Activated CD8-positive, alpha-beta memory T cell treated with anti-CD3 and anti-CD28 coated beads, Interleukin-2, amount 50 U/mL, for 24 hours (primary cell): ENCODE data around the gene INPP5A.

Experiments
- DNase-seq: peaks from one replicate; pipeline ENCODE4 v3.0.0-alpha.2; 2020; ENCODE audit errors: extremely low read depth

INPP5A gene

DNA sequence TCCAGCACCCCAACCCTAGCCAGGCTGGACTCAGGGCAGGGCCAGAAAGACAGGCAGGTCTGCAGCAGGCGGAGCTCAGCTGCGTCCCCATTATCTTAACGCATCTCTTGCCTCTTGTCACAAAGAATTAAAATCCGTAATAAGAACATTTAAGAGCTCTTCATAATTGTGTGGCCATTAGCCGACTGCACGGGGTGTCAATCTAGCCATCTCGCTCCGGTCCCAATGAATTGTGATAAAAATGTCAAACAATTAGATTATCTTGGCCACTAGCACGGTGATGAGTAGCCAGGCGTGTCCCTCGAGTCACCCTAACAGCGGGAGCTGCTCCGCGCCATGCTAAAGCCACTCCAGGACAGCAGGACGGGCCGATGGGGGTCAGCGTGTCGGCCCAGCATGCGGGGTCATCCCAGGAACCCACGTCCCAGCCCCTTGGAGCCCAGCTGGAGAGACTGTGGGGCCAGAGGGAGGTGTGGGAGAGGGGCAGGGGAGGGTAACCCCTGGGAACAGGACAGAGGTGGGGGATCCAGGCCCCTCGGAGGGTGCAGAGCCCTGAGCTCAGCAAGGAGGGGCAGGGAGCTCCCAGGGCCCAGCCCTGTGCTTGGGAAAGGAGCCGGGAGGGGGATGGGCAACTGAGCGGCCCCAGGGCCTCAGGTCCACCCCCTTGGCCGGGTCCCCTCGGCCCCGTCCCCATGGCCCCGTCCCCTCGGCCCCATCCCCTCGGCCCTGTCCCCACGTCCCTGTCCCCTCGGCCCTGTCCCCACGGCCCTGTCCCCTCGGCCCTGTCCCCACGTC lies 266.0 kb downstream of the INPP5A start:
- no peak for DNase-seq

DNA sequence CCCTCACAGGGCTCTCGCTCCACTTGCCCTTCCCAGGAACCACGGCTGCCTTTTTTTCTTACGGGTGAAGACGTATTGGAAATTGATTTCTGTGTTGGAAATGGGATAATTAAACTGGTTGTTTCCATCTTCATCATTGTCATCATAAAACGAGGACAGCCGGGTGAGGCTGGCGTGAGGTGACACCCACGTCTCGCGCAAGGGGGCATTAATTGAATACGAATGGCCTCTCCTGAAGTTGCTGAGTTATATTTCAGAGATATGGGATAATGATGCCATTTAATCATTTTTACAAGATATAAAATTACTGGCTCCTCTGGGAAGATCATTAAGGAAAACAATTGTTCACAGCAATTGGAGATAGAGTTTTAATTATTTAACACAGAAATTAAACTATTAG lies 266.7 kb downstream of the INPP5A start:
- DNase-seq, result no peak

DNA sequence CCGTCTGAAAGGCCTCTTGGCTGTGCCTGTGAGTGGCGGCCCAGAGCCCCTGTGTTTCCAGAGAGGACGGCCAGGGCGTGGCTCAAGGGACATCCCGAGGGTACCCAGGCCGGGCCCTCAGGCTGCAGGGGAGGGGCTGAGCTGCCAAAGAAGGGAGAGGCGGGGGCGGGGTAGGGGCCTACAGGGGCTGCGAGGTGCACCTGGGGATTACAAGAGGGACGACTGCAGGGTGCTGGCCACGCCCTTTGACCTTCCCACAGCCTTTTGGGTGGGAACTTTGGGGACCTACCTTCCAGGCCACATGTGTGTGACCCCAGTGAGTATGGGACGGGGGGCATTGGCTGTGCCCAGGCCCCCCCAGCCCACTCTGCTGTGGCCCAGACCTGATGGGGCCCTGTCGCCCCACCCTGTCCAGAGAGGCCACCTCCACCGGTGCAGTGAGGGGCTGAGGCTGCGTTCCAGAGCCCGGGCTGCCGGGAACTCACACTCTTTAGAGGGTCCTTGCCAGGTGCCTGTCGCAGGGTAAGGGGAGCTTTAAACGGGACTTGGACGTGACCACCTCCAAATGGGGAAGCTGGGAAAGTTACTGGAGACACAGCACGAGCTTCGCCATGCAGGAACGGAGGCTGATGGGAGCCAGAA lies 267.3 kb downstream of the INPP5A start:
- DNase-seq, result no peak

DNA sequence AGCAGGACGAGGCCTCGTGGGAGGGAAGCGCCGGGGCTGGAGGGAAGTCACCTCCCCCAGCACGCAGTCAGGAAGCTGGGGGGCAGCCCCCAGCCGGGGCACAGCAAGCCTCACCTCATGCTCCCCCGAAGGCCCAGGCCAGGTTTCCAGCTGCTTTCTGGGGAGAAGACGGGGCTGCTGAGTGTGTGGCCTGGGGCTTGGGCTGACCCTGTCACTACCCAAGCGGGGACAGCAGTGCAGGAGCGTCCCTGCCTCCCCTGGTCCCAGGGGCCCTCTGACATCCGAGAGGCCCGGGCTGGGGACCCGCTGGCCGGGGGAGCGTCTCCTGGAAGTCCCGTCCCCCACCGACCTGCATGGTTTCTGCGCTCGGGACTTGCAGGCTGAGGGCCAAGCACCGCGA lies 268.0 kb downstream of the INPP5A start:
- DNase-seq, result no peak

DNA sequence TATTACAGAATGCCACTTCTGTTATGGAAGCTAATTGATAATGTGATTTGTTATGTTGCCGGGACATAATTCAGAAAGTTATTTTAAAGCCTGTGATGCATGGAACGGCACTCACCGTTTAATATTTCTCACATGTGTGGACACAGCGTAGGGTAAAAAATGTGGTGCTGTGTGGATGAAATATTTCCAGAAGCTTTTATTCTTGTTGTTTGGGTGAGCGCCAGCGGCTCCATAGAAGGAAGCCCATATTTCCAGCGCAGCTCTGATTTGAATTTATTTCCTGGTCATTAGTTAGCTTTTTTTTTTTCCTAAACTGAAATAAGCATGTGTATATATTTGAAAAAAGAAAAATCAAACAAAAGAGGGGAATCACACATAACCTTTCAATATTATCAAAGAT lies 268.5 kb downstream of the INPP5A start:
- no peak for DNase-seq

DNA sequence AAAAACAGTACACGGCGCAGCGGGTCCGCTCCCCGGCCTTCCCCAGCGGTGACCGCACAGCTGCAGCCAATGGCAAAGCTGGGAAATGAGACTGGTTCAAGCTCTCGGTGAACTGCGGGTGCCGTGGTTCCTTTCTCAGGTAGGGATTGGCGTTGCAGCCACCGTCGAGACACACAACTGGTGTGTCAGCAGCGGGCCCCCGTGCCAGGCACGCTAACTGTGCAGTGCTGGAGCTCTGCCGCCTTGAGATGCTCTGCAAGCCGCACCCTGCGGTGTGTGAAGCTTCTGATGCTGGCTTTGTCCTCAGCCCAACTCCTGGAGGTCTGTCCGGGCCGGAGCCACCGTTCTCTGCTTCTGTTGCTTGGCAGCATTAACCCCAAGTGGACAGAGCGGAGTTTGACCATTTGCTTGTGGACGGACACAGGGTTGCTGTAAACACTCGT lies 269.0 kb downstream of the INPP5A start:
- no peak for DNase-seq

DNA sequence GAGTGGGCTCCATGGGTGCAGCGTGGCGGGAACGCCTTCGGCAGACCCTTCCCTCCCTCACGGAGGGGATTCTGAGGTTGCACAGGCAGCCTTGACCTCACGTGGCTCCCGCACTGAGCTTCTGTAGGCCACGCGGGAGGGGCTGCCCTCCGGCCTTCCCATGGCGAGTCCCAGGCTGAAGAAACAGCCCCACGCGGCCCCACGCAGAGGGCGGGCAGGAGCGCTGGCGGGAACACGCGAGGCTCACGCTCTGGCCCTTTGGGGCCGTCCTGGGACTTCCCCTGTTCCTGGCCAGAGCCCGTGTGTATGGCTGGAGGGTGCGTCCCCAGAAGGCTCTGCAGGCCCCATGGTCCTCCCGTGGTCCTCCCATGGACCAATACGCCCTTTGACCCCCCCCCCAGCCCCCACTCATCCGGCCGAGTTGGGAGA lies 270.0 kb downstream of the INPP5A start:
- no peak for DNase-seq

DNA sequence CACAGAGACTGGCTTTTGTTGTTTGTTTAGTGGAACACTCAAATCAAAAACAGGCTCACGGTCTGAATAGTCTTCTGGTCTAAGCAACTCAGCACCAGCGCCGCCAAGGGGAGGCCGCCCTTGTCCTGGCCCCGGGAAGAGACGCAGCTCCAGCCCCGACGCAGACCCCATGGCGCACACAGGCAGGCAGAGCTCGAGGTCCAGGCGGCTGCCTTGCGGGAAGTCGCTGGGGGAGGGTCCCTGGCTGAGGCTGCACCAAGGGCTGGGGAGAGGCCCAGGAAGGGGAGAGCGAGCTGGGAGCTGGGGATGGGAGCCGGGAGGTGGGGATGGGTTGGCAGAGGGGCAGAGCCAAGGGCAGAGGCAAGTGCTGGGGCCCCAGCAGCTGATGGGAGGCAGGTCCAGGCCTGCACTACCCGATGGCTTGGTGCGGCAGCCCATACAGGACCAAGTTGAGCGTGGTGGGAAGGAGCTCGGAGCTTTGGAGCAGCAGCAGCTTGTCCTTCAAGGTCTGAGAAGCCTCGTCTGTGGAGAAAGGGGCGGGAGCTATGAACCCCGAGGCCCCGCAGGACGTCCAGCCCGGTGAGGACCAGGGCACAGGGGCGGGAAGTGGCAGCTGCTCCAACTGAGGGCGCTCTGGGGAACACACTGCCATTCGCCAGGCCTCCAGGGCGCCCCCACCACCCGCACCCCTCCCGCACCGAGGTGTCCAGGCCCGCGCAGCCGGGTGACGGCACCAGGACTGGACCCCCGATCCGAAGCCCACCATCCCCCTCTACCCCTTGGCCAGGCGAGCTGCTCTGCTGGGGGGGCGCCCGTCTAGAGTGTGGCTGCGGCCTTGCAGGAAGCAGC lies 271.0 kb downstream of the INPP5A start:
- DNase-seq, result no peak

DNA sequence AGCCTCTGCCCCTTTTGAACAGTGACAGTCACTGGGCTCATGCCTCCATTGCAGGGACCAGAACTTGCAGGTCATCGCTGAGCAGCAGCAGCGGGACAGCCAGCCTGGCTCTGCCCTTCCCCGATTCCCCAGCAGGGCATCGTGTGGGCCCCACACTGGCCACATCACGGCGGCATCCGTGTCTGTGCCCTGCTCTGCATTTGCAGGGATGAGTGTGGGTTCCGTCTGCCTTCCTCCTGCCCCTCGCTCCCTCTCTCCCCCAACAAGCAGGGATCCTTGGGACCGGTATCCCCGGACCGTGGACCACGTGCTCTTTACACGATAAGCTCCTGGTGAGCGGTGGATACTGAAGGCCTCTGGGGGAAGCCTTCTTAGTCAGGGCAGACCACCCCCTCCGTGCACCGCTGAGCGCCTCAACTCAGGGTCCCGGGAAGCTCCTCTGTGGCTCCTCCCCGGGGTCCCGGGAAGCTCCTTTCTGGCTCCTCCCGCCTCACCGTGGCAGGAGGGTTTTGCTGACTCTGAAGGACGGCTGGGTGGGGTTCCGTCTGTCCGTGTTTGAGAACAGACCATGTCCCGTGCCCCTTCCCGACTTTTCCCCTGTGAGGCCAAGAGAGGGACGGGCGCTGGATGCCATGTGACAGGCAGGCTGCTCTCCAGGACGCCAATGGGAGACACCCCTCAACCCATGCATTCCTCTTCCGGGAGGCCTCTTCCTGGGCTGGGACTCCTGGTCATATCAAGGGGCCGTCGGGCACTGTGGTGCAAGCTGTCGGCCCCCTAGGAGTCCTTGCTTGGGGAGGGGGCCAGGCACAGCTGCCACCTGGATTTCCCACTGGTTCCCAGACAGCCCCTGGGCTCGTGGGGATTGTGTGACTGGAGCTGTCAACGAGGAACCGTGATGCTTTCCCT lies 271.9 kb downstream of the INPP5A start:
- no peak for DNase-seq

DNA sequence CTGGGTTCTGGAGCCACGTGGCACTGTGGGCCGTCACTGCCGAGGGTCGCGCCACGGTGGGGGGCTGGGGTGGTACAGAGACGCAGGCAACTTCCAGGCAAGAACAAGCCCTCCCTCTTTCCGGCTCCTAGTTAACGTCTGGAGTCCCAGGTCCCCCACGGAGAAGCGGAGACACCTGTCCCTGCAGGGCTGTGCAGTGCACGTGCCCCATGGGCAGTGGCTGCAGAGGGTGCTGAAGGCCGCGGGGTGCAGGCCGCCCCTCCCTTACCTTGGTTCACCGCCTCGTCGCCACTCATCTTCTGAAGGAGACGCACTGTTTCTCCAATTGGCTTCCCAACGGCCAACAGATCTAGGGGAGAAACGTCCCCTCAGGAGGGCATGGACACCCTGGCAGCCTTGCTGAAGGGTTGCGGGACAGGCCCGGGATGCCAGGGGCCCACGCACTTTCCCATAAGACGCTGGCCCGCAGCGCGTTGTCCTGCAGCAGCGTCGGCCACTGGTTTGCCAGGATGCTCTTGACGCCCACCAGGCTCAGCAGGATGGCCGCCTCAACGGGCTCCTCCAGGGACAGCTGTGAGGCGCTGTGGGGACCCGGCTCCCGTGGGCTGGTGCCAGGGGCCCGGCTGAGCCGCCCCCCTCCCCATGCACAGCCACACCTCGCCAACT lies 272.7 kb downstream of the INPP5A start:
- DNase-seq, result no peak

DNA sequence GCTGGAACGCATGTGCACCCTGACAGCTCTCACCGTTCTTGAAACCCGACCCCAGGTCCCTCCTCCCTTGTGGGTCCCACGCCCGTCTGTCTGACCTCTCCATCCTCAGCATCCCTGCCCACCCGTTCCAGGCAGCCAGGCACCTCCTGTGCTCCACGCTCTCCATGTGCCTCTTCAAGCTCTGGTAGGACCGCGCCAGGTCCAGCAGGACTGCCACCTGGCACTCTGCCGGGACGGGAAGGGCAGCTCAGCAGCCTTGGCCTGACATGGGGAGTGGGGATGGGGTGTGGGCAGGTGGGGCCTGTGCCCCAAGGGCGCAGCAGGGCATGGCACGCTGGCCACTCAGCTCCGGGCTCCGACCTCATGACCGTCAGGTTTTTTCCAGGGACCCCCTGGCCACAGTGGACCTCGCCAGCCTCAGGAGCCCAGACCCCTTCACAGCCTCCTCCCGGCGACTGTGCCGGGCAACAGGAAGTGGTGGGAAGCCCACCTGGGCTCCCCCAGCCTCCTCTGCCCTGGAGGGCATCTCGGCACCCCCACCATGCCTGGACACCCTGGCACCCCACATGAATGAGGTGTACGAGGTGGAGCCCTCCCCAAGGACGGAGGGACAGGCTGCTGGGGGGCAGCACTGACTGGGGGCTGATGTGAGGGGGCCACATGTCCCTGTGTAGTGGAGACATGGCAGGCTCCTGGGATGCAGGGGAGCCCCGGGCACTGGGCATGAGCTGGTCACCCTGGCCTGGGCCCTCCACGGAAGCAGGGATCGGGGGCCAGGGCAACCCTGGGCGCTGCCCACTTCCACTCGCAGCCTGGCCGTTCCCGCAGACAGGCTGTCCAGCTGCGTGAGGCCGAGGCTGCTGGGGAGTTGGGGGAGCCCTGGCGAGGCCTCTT lies 273.5 kb downstream of the INPP5A start:
- no peak for DNase-seq

DNA sequence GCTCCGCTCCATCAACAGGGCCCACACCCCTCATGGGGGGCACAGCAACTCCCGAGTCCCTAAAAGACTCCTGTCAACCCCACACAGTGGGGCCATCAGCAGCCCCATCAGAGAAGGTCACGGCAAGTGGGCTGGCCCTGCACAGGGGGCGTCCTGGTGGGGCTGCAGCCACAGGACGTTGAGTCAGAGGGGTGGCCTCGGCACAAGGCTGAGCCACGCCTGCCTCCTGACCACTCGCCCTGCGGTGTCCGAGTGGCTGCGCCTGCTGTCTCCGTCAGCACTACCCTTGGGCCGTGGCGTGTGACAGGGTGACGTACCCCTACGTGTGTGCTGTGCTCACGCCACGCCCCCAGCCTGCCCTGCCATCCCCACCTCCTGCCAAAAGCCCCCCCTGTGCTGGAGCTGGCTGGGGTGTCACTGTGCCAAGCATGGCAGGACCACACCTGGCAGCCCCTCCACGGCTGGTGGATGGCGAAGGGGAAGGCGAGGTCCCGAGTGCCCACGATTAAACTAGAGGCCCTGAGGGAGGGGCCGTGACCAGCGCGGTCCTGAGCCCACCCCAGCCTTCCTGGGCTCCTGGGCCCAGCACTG lies 274.4 kb downstream of the INPP5A start:
- DNase-seq, result no peak

DNA sequence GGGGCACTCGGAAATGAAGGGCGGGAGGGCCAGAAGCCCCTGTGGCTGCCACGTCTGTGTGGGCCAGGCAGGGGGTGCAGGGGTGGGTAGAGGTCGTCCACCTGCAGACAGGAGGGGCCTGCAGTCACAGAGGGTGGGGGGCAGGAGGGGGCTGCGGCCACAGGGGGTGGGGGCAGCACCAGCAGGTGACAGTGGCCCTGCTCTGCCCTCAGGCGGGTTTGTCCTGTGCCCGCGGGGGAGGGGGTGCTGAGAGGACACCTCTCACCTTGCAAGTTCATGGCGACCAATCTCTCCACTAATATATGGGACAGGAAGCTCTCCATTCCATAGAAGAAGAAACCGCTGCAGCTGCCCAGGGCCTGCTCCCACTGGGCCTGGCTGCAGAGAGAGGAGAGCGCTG lies 274.9 kb downstream of the INPP5A start:
- DNase-seq, result no peak

DNA sequence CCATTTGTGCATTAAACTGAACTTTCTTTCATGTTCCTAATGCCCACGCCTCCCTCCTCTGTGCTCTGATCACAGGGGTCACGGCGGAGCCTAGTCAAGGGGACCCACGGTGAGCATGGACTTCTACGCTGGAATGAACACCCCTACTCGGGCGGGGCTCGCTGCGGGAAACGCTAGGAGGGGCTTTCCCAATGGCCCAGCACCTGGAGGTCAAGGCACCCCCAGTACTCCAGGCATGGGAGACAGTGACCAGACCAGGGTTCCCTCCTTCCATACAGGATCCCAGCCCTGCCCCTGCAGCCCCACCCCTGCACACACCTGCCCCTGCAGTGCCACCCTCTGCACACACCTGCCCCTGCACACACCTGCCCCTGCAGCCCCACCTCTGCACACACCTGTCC lies 275.4 kb downstream of the INPP5A start:
- DNase-seq, result no peak

DNA sequence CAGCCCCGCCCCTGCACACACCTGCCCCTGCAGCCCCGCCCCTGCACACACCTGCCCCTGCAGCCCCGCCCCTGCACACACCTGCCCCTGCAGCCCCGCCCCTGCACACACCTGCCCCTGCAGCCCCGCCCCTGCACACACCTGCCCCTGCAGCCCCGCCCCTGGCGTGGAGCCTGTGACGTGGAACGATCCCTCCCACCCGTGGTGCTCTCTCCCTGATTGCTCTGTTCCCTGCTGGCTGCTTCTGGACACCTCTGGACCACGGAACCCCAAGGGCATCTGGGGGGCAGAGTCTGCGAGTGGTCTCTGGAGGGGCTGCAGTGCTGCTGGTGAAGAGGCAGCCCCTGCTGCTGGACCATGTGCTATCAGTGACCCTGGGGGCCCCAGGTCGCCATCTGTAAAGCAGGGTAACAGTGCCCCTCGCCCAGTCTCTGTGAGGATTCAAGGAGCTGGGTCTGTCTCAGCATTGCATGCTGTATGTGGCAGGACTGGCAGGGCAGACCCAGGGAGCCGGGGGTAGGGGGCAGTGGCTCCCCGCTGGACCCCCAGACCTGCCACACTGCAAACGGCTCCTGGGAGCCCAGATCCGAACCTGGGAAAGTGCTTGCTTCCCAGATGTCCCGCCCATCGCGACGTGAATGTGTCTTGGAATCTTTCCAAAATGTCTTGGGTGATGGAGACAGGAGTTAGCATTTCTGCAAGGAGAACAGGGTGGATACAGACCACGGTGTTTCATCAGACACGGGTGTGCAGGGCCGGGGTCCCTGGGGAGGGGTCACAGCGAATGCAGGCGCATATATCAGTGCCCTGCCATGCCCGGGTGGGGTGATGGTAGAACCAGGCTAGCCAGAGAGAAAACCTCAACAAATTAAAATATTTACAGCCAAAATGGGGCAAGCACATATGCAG lies 276.2 kb downstream of the INPP5A start:
- no peak for DNase-seq

DNA sequence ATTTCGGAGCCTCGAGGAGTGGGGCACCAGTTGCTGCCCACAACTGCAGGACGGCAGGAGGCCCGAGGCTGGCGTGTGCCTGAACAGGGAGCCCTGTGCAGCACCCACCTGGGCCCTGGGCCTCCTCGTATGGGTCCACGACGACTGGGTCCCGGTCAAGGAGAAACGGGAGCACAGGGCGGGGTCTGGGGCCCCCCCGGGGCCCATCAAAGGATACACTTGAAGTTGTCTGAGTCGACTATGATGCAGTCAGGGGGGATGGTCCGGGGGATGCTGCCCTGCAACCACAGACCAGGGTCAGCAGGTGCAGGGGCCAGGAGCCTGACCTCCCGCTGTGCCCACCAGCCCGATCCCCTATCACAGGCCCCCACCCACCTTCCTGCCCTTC lies 276.9 kb downstream of the INPP5A start:
- DNase-seq, result no peak

DNA sequence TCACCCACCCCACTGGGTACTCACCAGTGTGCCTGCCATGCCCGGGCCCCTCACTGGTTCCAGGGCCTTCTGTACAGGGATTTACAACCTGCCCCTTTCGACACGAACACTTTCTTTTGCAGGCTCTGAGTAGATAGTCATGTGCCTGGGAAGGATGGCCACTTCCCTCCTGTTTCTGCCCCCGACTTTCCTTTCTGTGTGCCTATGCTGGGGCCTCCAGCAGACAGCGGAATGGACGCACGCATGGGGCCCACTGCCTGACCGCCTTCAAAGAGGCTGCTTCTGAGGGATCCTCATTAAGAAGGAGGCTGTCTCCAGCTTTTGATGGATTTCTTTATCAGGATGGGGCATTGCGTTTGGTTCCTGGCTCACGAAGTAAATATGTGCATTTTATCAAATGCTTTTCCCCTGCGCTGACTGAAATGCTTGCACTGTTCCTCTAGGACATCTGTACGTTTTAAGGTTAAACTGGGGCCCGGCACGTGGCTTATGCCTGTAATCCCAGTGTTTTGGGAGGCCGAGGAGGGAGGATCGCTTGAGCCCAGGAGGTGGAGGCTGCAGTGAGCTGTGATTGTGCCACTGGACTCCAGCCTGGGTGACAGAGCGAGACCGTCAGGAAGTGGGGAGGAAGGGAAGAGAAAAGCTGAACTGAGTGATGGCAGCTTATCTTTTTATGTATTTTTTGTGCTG lies 277.7 kb downstream of the INPP5A start:
- no peak for DNase-seq

DNA sequence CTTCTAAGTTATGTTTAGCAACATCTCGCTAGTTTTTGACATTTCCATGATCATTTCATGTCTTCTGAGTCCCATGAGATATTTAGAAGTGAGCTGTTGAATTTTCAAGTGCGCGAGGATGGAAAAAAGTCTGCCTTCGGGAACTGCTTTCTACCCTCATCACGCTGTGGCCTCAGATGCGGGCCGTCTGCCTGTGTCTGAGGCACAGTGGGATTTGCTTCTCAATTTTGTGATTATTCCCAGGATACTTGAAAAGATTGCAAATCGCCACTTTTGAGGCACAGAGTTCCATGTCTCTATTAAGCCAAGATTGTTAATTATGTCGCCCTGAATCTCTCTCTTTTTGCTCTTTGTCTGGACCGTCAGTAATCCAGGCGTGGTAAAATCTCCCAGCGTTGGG lies 279.1 kb downstream of the INPP5A start:
- no peak for DNase-seq
